CD4-positive, alpha-beta T cell treated with Interleukin-21 for 1 hour (primary cell): ENCODE measurements around the gene VDAC2.
"Not testable (repeated sequence)": the region's sequence is repeated elsewhere in the genome, so short reads cannot be mapped to it uniquely, and the experiment has no call there.

Experiments
- DNase-seq: peaks from one replicate; pipeline ENCODE4 v3.0.0-alpha.2; 2020

Gene VDAC2, protein sequence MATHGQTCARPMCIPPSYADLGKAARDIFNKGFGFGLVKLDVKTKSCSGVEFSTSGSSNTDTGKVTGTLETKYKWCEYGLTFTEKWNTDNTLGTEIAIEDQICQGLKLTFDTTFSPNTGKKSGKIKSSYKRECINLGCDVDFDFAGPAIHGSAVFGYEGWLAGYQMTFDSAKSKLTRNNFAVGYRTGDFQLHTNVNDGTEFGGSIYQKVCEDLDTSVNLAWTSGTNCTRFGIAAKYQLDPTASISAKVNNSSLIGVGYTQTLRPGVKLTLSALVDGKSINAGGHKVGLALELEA

DNA sequence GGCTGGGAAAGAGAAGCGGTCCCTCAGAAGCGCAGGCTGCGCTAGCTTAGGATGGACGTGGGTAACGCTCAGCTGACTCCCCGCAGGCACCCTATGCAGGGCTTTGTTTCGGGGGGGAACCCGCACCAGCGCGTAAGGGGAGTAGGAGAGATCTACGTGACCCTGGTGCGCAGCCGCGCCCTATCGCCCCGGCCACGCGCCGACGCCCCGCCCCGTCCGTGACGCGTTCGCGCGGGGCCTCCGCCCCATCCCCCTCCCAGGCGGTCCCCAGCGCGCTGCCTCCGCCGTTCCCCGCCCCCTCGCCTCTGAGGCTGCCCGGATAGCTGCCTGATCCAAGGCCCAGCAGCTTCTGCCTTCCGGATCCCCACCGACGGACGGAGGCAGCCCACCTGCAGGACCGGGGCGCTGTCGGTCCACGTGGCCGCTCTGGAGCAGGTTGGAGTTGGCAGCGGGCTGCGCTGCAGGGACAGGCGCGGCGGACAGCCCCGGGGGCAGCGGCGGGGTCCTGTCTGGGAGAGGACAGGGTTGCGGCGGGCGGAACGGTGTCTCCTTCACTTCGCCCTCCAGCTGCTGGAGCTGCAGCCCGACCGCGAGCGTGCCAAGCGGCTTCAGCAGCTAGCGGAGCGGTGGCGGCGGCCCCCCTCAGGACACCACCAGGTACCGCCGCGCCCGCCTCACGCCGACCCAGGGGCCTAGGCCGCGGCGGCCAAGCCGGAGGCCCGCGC lies at the start of gene VDAC2:
VDAC2 (plus strand) TSS at position 515 of the 725 bp plus-strand sequence. CDS start 363 bp downstream, outside the sequence.
- DNase-seq = peak; percentile 96

DNA sequence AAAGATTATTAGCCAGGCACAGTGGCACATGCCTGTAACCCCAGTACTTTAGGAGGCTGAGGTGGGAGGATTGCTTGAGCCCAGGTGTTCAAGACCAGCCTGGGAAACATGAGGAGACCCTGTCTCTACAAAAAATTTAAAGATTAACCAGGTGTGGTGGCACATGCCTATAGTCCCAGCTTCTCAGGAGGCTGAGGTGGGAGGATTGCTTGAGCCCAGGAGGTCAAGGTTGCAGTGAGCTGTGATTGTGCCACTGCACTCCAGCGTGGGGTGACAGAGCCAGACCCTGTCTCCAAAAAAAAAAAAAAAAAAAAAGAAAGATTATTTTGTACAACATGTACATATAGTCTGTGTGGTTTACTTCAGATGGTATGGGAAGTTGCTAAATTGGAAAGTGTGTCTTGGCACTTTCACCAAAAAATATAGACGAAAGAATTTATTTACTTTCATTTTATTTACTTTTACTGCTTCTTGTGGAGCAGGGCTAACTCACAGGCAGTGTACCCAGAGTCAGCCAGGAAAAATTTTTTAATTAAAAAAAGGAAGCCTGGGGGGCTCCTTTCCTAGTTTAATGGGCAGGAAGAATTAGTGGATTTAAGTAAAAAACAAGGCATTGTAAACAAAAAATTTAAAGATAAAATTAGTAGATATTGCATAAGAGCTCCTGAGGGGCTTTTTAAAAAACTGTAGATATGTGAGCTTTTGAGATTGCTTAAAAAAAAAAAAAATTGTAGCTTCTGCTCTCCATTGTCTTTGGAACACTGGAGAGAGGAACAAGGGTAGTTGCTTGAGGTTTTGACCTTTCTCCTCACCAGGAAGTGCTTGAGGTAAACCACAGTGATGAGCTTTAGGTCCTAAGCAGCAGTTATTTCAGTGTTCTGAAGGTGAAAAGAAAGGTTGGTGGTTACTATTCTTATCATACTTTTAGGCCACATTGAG lies 44.6 kb upstream of the VDAC2 start:
- peak; percentile 47 for DNase-seq

DNA sequence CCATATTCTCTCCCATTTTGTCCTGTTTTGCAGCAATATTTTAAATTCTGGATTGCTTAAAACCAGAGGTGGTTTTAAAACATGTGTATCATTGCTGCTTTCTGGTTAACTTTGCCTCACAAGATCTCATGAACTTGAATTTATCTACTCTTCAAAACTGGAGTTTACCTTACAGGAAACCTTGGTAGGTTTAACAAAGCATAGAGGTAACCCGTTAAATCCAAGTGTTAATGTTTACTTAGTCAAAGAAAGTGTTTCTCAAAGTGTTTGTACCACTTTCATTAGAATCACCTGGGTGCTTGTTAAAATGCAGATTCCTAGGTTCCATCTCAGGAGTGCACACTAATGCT lies 44.0 kb upstream of the VDAC2 start:
- DNase-seq = no peak

DNA sequence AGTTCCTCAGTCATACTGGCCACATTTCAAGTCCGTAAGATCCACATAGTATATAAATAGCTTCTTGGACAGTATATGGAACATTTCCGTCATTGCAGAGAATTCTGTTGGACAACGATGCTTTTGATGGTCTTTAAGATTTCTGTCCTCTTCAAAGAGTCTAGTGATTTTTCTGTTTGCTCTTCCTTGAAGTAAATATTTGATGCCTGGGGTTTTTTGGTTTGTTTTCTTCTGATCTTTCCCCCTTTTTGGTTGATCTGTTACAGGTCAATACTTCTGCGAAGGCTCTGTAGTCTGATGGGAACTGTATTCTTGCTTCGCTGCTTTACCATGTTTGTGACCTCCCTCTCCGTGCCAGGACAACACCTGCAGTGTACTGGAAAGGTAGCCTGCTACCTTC lies 42.3 kb upstream of the VDAC2 start:
- DNase-seq = no peak

DNA sequence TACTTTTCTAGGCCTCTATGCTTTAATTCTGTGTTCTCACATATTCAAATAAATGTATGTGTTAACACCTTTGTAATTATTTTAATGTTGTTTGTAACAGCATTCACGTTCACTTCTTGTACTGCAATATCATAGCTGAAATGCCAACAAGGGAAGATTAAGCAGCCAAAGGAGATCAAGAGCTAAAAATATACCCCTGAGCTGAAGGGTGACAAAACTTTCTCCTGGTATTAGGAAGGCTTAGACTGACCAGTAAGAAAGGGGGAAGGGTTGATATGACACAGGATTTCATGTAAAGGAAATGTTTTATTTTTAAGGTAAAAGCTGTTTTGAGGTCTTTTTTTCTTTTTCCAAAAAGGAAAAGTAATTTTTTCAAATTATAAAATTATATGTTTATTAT lies 40.4 kb upstream of the VDAC2 start:
- no peak for DNase-seq

DNA sequence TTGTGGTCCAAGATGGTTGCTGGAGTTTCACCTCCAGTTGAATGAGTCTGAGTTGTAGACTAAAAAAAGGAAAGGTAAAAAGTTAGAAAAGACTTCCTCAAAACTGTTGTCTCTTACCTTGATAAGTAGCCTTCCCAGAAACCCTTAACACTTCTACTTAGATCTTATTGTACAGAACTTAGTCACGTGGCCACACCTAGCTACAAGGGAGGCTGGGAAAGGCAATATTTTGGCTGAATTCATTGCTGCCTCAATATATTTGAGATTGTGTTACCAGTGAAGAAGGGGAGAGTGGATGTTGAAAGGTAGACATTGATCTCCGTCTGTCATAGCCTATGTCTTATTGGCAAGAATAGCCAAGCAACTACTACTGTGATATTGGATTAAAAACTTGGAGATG lies 35.5 kb upstream of the VDAC2 start:
- no peak for DNase-seq

DNA sequence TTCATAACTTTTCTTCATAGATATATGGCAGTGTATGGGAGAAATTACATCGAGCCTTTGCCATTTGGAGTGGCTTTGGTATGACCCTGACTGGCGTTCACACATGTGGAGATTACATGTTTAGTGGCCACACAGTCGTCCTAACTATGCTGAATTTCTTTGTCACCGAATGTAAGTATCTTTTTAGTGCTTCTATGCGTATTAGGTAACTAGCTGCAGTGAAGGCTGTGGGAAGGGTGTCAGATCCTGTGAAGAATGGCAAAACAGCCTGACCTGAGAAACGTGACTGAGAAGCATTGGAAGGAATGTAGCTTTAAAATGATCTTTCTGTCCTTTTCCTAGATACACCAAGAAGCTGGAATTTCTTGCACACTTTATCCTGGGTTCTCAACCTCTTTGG lies 34.5 kb upstream of the VDAC2 start:
- no peak for DNase-seq

DNA sequence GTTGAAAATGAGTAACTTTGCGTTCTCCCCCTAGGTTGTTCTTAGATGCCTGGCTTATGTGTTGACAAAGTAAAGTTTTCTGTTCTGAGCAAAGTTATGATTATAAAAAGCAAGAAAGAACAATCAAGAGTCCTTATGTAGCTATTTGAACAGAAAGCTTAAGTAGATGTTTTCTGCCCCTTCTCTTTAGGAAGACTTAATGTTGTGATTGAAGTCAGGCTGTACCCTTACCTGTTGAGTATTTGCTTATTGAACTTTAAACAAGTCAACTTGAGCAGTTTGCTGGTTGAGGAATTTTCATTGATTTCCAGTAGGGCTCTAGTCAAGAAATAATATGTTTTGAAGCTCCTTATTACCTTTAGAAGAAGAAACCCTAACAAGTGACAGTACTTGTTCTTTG lies 33.9 kb upstream of the VDAC2 start:
- no peak for DNase-seq

DNA sequence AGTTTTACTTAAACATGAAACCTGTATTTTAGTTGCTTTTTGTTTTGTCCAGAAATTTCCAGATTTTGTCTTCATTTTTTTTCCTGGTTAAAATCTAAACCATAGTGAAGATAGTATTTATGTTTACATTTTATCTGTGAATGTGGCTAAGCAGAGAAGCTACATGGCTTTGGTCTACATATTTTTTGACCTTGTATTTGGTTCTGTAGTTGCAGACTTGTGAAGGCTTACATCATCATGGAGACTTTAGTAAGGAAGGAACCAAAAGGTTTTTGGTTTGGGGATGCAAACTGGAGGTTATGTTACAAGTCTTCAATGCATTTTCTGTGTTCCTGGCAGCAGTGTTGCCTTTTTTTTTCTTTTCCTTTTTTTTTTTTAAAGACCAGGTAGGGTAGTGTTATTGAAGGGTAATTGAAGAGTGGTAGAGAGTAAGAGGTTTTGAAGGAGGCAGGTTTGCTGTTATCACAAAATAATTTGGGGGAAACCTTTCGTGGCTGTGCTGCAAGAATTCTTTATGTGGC lies 30.9 kb upstream of the VDAC2 start:
- no peak for DNase-seq

DNA sequence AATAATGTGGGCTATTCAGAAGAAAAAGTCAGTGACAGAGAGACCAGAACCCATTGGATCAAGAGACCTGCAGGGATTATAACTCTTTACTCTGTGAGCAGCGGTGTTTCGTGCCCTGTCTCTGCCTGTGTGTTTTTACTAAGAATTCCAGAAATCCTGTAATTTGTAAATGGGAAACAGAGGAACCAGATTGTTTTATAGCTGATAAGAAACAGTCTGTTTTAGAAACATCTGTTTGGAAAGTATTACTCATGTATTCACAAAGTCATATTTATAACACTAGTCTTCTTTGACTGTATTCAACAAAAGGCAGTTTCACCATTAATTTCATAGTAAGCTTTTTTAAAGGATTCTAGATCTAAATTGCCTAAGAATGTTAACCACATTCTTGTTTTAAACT lies 30.0 kb upstream of the VDAC2 start:
- DNase-seq = no peak

DNA sequence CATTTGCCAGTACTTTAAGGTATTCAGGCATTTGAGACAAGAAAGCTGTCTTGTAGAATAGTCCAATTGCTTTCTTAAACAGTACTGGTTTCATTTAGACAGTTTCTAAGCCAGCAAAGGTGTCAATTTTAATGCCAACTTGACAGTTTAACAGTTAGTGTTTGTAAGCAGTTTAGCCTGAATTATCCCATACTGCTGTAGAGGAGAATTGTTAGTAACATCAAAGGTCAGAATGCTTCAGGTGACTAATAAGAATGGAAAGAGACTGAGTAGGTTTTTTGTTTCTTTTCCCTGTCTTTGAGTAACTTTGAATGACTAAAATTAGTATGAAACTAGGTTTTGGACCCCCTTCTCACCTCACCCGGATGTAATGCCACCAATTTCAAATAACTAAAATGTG lies 29.5 kb upstream of the VDAC2 start:
- DNase-seq = no peak

DNA sequence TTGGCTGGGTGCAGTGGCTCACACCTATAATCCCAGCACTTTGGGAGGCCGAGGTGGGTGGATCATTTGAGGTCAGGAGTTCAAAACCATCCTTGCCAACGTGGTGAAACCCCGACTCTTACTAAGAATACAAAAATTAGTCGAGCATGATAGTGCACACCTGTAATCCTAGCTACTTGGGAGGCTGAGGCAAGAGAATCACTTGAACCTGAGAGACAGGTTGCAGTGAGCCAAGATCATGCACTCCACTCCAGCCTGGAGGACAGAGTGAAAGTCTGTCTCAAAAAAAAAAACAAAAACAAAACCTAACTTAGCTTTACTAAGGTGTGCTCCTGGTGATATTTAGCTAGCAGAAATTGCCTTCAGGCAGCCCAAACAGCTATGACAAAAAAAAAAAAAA lies 24.3 kb upstream of the VDAC2 start:
- no peak for DNase-seq

DNA sequence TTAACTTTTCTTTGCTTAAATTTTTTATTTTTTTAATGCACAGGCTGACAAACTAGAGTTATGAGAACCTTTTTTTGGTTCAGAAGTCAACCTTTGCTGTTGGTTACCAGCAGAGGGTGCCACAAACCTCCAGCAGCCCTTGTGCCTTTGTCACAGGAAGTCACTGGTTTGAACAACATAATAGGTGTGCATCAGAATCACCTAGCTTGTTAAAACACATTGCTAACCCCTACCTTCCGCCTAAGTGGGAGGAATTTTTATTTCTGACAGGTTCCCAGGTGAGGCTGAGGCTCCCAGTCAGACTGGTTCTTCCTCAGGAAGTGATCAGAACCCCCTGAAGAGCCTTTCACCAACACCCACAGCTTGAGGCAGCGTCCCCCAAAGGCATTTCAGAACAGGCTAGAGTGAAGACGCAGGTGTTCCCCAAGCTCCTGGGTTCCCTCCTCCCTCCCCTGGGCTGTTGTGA lies 22.6 kb upstream of the VDAC2 start:
- DNase-seq = peak; percentile 85

DNA sequence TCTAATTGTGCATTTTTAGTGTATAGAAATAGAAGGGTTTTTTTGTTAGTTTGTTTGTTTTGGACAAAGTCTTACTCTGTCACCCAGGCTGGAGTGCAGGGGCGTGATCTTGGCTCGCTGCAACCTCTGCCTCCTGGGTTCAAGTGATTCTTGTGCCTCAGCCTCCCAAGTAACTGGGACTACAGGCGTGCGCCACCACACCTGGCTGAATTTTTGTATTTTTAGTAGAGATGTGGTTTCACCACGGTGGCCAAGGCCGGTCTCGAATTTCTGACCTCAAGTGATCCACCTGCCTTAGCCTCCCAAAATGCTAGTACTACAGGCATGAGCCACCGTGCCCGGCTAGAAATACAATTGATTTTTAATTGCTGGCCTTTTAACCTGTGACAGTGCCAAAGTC lies 22.1 kb upstream of the VDAC2 start:
- not testable (repeated sequence) for DNase-seq

DNA sequence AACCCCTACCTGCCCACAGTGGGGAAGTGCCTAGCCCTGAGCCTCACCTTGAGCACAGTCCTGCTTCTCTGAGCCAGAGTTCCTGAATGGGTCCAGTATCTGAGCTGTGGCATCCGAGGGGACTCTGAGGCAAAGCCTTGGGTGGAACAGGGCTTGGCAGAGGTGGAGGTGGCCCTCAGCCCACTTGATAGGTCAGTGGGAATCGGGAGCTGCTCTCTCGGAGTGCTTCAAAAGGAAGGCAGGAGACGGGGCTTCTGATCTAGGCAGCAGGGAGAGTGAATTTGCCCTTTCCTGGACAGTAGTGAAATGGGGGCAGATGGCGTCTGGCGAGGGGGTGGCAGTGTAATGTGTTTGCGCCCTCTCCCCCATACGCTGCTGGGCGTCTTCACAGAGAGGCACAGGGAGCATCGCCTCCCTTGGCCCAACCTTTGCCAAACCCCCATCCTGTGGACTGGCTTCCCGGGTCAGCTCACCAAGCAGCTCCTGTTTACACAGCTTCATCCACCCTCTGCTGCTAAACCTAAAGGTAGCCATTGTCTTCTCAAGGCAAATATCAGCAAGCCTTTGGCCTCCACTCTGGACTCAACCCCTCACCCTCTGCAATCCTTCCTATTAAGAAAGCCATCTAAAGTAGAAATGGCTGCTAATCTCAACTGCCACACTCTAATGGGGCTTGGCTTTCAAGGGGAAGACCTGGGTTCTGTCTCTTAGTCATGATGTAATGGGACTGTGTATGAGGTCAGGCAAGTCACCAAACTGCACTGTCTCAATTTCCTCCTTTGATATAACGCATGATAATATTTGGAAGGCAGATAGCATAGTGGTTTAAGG lies 21.1 kb upstream of the VDAC2 start:
- DNase-seq = no peak

DNA sequence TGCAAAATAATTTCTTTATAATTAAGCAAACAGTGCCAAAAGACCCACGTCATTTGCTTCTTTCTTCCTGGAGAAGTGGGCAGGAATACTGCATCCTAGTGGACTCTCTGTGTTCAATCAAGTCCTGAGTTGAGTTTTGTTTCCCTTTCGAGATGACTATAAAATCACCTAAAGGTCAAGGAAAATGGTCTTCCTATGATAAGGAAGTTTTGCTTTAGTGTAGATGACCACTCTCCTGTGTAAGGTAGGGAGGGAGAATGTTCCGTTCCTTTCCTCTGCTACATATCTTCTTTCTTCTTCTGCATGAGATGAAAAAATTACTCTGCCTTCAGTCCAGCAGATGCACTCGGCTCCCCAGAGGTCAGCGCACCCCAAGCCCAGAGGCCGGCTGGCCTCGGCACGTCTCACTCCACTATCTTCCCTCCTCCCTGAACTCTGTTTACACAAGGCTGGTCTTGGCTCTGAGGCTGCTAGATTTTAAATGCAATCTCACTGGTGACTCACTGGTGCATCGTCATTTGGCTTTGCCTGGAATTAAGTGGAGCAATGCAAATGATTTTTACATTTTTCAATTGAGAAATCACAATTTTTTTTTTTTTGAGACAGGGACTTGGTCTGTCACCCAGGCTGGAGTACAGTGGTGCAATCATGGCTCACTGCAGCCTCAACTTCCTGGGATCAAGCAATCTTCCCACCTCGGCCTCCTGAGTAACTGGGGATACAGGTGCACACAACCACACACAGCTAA lies 18.6 kb upstream of the VDAC2 start:
- no peak for DNase-seq

DNA sequence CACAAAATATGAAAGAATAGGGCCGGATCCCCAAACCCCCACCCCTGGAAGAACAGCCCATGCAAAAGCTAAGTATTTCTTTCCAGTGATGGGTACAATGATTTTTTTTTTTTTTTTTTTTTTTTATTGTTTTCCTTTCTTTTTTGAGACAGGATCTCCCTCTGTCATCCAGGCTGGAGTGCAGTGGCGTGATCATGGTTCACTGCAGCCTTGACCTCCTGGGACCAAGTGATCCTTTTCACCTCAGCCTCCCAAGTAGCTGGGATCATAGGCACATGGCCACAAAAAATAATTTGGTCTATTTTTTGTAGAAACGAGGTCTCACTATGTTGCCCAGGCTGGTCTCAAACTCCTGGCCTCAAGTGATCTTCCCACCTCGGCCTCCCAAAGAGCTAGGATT lies 16.0 kb upstream of the VDAC2 start:
- not testable (repeated sequence) for DNase-seq

DNA sequence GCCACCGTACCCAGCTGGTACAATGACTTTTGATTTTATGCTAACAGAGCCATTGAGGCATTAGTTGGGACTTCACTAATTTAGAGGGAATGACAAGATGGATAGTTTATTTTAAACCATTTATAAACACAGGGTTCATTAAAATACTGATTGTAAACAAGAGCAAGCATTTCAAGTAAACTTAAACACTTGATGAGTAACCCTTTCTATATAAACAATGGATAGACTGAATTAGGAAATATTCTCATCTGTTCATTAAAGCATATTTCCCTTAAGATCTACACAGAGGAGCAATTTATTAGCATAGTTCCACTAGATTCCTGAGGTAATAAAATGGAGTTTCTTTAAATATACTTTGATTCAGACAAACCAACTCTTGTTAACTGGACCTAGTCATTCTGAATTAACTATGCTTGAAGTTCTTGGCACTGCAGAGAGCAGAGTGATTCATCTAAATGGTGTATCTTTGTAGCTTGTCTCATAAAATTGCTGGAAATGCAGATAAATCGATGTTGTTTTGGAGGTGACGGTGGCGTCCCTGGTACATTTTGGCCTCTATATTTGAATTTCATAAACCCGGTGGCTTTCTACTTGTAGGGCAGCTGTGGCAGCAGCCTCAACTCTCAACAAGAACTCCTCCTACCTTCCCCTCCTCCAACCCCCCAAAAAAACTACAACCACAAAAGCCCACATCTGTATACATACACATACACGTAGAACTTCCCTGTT lies 15.4 kb upstream of the VDAC2 start:
- DNase-seq = no peak

DNA sequence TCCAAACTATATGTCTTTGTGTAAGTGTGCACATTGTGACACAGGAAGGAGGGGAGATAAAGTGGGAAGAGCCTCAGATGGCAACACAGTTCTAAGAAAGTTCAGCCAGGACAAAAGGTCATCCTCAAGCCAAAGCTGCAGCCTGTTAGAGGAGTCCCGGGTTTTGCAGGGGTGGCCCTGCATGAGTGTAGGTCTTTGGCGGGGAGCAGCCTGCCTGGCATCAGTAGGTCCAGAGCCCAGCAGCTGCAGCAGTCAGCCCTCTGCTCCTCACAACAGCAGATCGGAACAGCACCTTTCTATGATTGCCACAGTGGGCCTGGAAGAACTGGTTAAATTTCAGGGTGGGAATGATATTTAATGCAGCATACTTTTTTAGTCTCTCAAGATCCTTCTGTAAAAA lies 13.5 kb upstream of the VDAC2 start:
- no peak for DNase-seq

DNA sequence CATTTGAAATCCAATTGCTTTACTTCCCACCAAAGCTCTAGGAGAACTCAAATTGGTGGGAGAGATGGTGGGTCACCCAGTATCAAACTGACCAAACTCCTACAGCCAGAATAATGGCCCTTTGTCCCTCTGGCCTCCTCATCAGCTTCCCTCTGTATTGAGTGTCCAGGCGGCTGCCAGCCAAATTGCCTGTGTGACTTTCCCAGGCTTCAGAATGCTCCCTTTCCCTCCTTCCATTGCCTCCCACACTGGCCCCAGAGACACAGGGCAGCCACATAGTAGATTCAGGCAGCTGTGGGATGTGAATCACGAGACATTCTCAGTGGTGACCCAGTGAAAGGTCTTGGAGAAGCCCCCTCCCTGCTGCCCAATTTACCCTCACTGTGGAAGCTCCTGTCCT lies 12.7 kb upstream of the VDAC2 start:
- no peak for DNase-seq

DNA sequence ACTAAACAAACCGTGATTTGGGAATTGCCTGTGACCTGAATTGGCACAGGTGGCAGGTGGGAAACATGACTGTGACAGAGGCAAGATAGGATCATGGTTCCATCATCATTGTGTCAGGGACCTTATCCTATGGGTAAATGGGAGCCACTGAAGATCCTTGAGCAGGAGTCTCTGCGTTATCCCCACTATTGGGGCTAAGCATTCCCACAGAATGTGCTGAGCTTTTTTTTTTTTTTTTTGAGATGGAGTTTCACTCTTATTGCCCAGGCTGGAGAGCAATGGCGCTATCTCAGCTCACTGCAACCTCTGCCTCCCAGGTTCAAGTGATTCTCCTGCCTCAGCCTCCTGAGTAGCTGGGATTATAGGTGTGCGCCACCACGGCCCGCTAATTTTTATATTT lies 10.6 kb upstream of the VDAC2 start:
- not testable (repeated sequence) for DNase-seq
